HG03039 (cell line): ENCODE measurements around the gene HUS1.
A peak's percentile ranks its signal among the peaks of the same experiment; 100 is the strongest.
"Not testable (repeated sequence)": the region's sequence is repeated elsewhere in the genome, so short reads cannot be mapped to it uniquely, and the experiment has no call there.

Source experiments
- ATAC-seq: cut with Tn5 transposase; IDR thresholded peaks from one replicate; pipeline ENCODE4 v1.9.1; 2021; ENCODE audit warnings: mild to moderate bottlenecking, moderate library complexity; ENCODE audit not compliant: unreplicated experiment

The HUS1 gene

GRCh38 chr7:47945261-47946015 lies 34.0 kb downstream of the HUS1 start:
- no peak for ATAC-seq

- ATAC-seq = no peak
These were observed 34.7 kb downstream of the HUS1 start for GRCh38 chr7:47944536-47945260.

GRCh38 chr7:47943676-47944474 lies 35.5 kb downstream of the HUS1 start:
- ATAC-seq = no peak

GRCh38 chr7:47942651-47943050 lies 36.8 kb downstream of the HUS1 start:
- ATAC-seq = not testable (repeated sequence)

- ATAC-seq = no peak
These were observed 37.3 kb downstream of the HUS1 start for GRCh38 chr7:47942132-47942531.

- no peak for ATAC-seq
These were observed 38.1 kb downstream of the HUS1 start for GRCh38 chr7:47941136-47941844.

- ATAC-seq = no peak
These were observed 39.1 kb downstream of the HUS1 start for GRCh38 chr7:47940088-47941013.

GRCh38 chr7:47939425-47940036 lies 39.9 kb downstream of the HUS1 start:
- no peak for ATAC-seq

- no peak for ATAC-seq
These were observed 40.7 kb downstream of the HUS1 start for GRCh38 chr7:47938574-47939165.

GRCh38 chr7:47937711-47938573 lies 41.5 kb downstream of the HUS1 start:
- ATAC-seq = peak; percentile 38

GRCh38 chr7:47937065-47937687 lies 42.2 kb downstream of the HUS1 start:
- ATAC-seq = peak; percentile 94

- ATAC-seq = no peak
These were observed 43.1 kb downstream of the HUS1 start for GRCh38 chr7:47936323-47936722.

GRCh38 chr7:47935336-47935735 lies 44.1 kb downstream of the HUS1 start:
- no peak for ATAC-seq

- ATAC-seq = no peak
These were observed 44.6 kb downstream of the HUS1 start for GRCh38 chr7:47934831-47935230.

- no peak for ATAC-seq
These were observed 46.2 kb downstream of the HUS1 start for GRCh38 chr7:47933215-47933614.

GRCh38 chr7:47932466-47933037 lies 46.9 kb downstream of the HUS1 start:
- no peak for ATAC-seq

- ATAC-seq = no peak
These were observed 47.4 kb downstream of the HUS1 start for GRCh38 chr7:47932016-47932415.
